ENCODE data around the gene ACVR1.
"Not testable (repeated sequence)": the region's sequence is repeated elsewhere in the genome, so short reads cannot be mapped to it uniquely, and the experiment has no call there.

Gene ACVR1

GRCh38 chr2:157830696-157831570 lies 45.2 kb downstream of the ACVR1 start:
- no peak for DNase-seq (ENCODE audit: extremely low spot score)
- no peak for TF ChIP-seq CTCF (IDR thresholded peaks at IDR 0.05; ENCODE audit: control extremely low read depth, extremely low read depth, low read depth, missing control alignments)
- POLR2A ChIA-PET = no interaction called here
- CTCF ChIA-PET = no interaction called here

- POLR2A ChIA-PET = no interaction called here
- CTCF ChIA-PET = no interaction called here
- no peak for DNase-seq (ENCODE audit: extremely low spot score)
- TF ChIP-seq CTCF (IDR thresholded peaks at IDR 0.05; ENCODE audit: control extremely low read depth, extremely low read depth, low read depth, missing control alignments) = no peak
Measured at GRCh38 chr2:157830266-157830665, 45.9 kb downstream of the ACVR1 start.

- ChIA-PET POLR2A (no interaction called here), CTCF (no interaction called here)
Measured at GRCh38 chr2:157827377-157827776, 48.8 kb downstream of the ACVR1 start.

GRCh38 chr2:157826644-157827043 lies 49.5 kb downstream of the ACVR1 start:
- DNase-seq (ENCODE audit: extremely low spot score); CTCF ChIA-PET; POLR2A ChIA-PET: not testable (repeated sequence)

More at GRCh38 chr2:157827377-157827776, 48.8 kb downstream of the ACVR1 start:
- no peak for TF ChIP-seq CTCF (IDR thresholded peaks at IDR 0.05; ENCODE audit: control extremely low read depth, extremely low read depth, low read depth, missing control alignments)
- no peak for DNase-seq (ENCODE audit: extremely low spot score)

GRCh38 chr2:157825885-157826284 lies 50.2 kb downstream of the ACVR1 start:
- no peak for TF ChIP-seq CTCF (IDR thresholded peaks at IDR 0.05; ENCODE audit: control extremely low read depth, extremely low read depth, low read depth, missing control alignments)
- CTCF ChIA-PET = interaction anchor here (1.1 kb wide), 1 partner anchor 523 kb away, joined by 4 read pairs; no protein-coding TSS in a partner anchor
- POLR2A ChIA-PET = no interaction called here
- DNase-seq (ENCODE audit: extremely low spot score) = no peak

- ChIA-PET CTCF (no interaction called here), POLR2A (no interaction called here)
- no peak for DNase-seq (ENCODE audit: extremely low spot score)
- TF ChIP-seq CTCF (IDR thresholded peaks at IDR 0.05; ENCODE audit: control extremely low read depth, extremely low read depth, low read depth, missing control alignments) = no peak
Measured at GRCh38 chr2:157822993-157823392, 53.1 kb downstream of the ACVR1 start.

- ChIA-PET CTCF (no interaction called here), POLR2A (no interaction called here)
- no peak for DNase-seq (ENCODE audit: extremely low spot score)
- TF ChIP-seq CTCF (IDR thresholded peaks at IDR 0.05; ENCODE audit: control extremely low read depth, extremely low read depth, low read depth, missing control alignments) = no peak
Measured at GRCh38 chr2:157822533-157822932, 53.6 kb downstream of the ACVR1 start.

Measured in GM10248 (cell line).